Inflammatory macrophage treated with lipopolysaccharide for 1 hour (primary cell): ENCODE measurements around the gene FAM219A.

Experiments used
- DNase-seq, 2 donors: peaks; one replicate each; pipeline ENCODE4 v3.0.0-alpha.2; 2020 to 2022

Gene FAM219A

GRCh38 chr9:34458013-34458958, at the start of gene FAM219A, which contains the start of gene DNAI1:
FAM219A (minus strand) TSS chr9:34458570; CDS start chr9:34458263, 307 bp downstream.
DNAI1 (plus strand) TSS chr9:34458805; CDS start chr9:34459006, 201 bp downstream.
- peak; percentile 99 for DNase-seq

GRCh38 chr9:34507966-34508365, 49.6 kb upstream of the FAM219A start:
- DNase-seq: no peak

- DNase-seq: no peak
Measured at GRCh38 chr9:34507556-34507955, 49.2 kb upstream of the FAM219A start.

GRCh38 chr9:34506623-34507022, 48.3 kb upstream of the FAM219A start:
- DNase-seq: no peak

GRCh38 chr9:34505370-34506120, 47.2 kb upstream of the FAM219A start:
- DNase-seq: no peak

- DNase-seq: no peak
Measured at GRCh38 chr9:34503406-34503805, 45.0 kb upstream of the FAM219A start.

- DNase-seq: no peak
Measured at GRCh38 chr9:34502891-34503290, 44.5 kb upstream of the FAM219A start.

- no peak for DNase-seq
Measured at GRCh38 chr9:34502471-34502870, 44.1 kb upstream of the FAM219A start.

GRCh38 chr9:34501889-34502425, 43.6 kb upstream of the FAM219A start:
- no peak for DNase-seq

GRCh38 chr9:34501372-34501771, 43.0 kb upstream of the FAM219A start:
- DNase-seq: no peak

GRCh38 chr9:34500623-34501267, 42.4 kb upstream of the FAM219A start:
- peak; percentile 11 to 87 for DNase-seq

- DNase-seq: no peak
Measured at GRCh38 chr9:34499076-34499475, 40.7 kb upstream of the FAM219A start.

- DNase-seq: no peak
Measured at GRCh38 chr9:34498553-34498952, 40.2 kb upstream of the FAM219A start.

- DNase-seq: no peak
Measured at GRCh38 chr9:34496149-34496712, 37.9 kb upstream of the FAM219A start.

GRCh38 chr9:34493972-34494535, 35.7 kb upstream of the FAM219A start:
- DNase-seq: peak; percentile 36 to 67

- DNase-seq: no peak
Measured at GRCh38 chr9:34492051-34492450, 33.7 kb upstream of the FAM219A start.

GRCh38 chr9:34491596-34491995, 33.2 kb upstream of the FAM219A start:
- DNase-seq: no peak

- DNase-seq: no peak
Measured at GRCh38 chr9:34490760-34491159, 32.4 kb upstream of the FAM219A start.

- no peak for DNase-seq
Measured at GRCh38 chr9:34490360-34490759, 32.0 kb upstream of the FAM219A start.

GRCh38 chr9:34486572-34486971, 28.2 kb upstream of the FAM219A start:
- DNase-seq: no peak

GRCh38 chr9:34485822-34486221, 27.5 kb upstream of the FAM219A start:
- no peak for DNase-seq

GRCh38 chr9:34484678-34485077, 26.3 kb upstream of the FAM219A start:
- no peak for DNase-seq
